Iris pigment epithelial cell (primary cell): Measurements from ENCODE around the gene LAMA2.

Experiments
- DNase-seq: peaks from one replicate; pipeline ENCODE4 v3.0.0-alpha.2; 2011; ENCODE audit warnings: low read depth

The LAMA2 gene, protein sequence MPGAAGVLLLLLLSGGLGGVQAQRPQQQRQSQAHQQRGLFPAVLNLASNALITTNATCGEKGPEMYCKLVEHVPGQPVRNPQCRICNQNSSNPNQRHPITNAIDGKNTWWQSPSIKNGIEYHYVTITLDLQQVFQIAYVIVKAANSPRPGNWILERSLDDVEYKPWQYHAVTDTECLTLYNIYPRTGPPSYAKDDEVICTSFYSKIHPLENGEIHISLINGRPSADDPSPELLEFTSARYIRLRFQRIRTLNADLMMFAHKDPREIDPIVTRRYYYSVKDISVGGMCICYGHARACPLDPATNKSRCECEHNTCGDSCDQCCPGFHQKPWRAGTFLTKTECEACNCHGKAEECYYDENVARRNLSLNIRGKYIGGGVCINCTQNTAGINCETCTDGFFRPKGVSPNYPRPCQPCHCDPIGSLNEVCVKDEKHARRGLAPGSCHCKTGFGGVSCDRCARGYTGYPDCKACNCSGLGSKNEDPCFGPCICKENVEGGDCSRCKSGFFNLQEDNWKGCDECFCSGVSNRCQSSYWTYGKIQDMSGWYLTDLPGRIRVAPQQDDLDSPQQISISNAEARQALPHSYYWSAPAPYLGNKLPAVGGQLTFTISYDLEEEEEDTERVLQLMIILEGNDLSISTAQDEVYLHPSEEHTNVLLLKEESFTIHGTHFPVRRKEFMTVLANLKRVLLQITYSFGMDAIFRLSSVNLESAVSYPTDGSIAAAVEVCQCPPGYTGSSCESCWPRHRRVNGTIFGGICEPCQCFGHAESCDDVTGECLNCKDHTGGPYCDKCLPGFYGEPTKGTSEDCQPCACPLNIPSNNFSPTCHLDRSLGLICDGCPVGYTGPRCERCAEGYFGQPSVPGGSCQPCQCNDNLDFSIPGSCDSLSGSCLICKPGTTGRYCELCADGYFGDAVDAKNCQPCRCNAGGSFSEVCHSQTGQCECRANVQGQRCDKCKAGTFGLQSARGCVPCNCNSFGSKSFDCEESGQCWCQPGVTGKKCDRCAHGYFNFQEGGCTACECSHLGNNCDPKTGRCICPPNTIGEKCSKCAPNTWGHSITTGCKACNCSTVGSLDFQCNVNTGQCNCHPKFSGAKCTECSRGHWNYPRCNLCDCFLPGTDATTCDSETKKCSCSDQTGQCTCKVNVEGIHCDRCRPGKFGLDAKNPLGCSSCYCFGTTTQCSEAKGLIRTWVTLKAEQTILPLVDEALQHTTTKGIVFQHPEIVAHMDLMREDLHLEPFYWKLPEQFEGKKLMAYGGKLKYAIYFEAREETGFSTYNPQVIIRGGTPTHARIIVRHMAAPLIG (N-terminal part only)

DNA sequence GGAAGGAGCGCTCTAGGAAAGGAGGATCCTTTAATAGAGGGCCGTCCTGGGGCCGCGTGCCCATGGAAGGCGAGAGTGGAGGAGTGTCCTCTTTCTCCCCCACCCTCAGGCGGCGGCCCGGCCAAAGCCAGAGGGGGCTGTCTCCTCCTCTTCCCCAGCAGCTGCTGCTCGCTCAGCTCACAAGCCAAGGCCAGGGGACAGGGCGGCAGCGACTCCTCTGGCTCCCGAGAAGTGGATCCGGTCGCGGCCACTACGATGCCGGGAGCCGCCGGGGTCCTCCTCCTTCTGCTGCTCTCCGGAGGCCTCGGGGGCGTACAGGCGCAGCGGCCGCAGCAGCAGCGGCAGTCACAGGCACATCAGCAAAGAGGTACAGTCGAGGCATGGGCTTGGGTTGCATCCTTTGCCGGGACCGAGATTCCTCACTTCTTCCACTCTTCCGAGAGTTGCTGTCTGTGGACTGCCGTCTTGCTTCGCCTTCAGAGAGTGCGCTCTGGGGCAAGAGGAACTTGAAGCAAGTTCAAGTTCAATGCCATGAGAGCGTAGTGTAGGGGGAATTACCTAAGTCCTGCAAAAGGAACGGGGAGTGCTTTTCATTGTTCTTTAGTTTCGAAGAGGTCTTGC is at the start of gene LAMA2:
TSS of gene LAMA2 (plus strand) at position 148 of the 621 bp plus-strand sequence. CDS start at position 256, 108 bp downstream.
- DNase-seq, result peak; percentile 71

DNA sequence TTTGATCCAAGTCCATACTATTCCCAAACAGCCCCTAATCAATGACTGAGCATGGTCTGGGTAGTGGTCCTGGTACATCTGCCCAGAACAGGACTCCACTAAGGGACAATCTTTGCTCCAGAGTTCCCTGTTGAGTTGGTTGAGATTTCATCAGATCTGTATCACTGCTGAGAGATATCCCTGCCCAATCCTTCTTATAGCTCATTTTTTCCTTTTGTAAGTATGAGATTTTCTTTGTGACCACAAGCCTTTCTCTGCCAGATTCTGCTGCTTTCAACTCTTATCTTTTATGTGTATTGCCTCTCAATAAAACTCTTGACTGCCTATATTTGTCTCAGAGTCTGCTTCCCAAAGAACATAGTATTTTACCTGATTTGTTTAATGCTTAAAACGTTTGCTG is 46.2 kb upstream of the LAMA2 start:
- peak; percentile 12 for DNase-seq

DNA sequence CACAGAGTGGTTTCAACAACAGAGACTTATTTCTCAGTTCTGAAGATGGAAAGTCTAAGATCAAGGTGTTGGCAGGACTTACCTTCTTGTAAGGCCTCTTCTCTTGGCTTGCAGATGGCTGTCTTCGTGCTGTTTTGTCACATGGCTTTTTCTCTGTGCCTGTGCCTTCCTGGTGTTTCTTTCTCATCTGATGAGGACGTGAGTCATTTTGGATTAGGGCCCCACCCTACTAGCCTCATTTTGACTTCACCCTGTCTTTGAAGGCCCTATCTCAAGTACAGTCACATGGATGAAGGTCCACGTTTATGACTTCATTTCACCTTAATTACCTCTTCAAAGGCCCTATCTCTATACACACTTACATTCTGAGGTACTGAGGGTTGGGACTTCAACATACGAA is 41.4 kb upstream of the LAMA2 start:
- no peak for DNase-seq

DNA sequence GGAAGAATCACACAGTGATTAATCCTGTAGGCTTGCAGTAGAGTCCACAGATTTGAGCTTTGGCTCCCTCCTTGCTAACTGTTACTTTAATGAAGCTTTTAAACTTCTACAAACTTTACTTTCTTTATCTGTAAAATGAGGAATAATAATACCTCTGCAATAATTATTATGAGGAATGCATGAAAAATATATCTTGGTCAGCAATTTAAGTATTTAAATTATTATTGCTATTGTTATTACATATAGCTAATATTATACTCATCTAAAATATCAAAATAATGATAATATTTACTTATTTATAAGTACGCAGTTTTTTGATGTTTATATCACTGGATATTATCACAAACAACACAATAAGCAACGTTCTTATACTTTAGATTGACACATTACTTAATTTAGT is 38.3 kb upstream of the LAMA2 start:
- no peak for DNase-seq

DNA sequence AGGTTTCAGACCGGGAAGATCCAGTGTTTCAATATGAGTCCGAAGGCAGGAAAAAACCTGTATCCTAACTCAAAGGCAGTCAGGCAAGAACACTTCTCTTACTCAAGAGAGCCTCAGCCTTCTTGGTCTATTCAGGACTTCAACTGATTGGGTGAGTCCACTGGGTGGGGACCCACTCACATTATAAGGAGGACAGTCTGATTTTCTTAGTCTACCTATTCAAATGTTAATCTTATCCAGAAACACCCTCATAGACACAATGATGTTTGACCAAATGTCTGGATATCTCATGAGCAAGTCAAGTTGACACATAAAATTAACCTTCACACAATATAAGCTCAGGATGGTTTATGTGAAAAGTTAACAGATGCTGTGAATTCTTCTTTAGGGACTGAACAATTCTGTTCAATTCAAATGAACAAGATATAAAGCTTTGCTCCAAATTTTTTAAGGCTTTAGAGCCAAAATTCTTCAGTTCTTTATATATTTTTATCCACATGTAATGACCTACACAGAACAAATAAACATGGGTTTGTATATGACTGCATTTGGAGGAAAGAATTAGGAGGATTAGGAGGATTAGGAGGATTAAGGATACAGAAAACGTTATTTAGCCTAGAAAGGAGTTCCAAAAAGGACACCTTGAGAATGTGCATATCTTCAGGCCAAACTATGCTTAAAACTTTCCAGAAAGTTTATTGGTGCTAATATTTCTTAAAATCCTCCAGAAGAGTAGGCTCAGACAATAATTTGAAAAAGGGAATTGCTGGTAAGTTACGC is 35.3 kb upstream of the LAMA2 start:
- no peak for DNase-seq

DNA sequence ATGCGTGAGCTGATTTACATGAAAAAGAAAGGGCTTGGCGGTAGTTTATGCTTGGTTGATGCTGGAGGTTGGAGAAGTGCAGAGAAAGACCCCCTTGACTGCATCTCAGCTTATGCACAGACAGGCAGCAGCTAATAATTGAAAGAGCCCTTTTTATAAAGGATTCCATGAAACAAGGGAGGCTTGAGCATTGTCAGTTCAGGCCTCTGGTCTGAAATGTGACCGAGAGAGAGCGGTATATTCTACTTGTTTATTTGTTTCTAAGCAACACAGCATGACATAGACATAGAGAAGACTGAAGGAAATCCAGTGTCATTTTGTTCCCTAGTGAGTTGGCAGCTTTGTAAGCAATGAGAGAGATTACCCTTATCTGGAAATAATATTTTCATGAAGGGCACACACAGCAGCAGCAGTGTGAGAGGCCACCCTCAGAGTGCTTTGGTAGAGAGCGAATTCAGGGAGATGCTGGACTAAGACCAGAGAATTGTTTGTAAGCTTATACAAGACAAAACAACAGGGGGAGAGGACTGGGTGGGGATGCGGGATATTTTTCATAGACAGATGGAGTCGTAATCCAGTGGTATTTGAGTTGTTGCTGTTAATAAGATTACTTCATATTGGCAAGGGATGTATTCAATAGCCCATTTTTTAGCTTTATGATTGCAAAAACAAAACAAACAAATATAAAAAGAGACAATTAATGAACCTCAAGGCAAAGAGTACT is 34.6 kb upstream of the LAMA2 start:
- peak; percentile 14 for DNase-seq

DNA sequence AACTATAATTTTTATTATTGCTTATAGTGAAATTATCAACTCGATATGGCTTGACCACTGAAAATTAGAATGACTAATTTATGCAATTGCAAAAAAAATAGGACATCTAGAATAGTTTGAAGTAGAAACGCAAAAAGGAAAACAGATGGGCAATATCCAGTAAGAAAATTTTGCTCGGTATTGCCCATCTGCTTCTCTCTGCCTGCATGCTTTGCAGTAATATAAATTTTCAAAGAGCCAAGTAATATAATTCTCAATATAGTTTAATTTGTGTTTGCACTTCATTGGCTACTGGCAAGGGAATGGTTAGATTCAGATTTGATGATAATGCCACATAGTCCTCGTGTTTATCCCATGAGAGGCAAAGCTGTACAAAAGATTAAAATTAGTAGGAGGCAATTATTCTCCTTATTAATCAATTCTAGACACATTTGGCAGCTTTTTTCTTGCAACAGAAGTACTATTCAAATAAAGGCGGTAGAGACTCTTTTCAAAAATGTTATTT is 27.3 kb upstream of the LAMA2 start:
- DNase-seq, result no peak

DNA sequence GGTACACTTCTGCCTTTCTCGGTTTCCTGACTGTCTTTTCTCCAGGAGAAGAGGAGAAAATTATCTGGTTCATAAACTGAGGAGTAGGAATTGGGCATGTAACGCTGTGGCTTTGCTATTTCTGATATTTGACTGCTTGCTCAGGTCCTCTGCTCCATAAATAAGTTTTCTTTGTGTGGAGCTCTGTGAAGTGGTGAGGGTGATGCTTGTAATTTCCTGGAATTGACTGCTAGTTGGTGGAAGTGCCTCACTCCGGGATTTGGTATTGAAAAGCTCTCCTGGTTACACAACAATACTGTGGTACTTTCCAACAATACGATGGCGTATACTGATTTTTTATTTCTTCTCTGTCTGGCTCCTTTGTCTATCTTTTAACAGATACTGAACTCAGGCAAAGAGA is 25.1 kb upstream of the LAMA2 start:
- no peak for DNase-seq

DNA sequence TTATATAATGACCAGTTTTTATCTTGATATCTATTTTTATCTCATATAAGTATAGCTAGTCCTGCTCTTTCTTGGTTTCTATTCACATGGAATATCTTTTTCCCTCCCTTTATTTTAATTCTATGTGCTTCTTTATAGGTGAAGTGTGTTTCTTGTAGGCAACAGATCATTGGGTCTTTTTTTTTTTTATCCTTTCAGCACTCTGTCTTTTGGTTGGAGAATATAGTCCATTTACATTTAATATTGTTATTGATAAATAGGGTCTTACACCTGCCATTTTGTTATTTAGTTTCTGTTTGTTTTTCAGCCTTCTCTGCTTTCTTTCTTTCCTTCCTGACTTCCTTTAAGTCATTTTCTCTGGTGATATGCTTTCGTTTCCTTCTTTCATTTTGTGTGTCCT is 22.2 kb upstream of the LAMA2 start:
- DNase-seq, result no peak

DNA sequence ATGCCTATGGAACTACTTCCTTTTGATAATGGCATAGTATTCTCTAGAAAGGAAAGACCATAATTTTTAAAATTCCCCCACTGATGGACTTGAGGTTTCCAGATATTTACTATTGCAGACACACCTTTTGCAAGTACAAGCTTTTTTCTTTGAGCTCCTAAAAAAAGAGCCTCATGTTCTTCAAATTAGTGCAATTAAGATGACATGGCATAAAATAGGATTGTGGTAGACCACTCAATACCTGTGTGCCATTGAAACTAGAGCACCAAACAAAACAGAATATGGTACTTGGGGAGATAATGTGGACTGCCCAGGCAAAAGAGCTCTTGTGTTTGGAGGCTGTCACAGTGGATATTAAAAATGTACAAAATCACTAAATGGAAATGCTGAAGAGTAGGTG is 19.0 kb upstream of the LAMA2 start:
- no peak for DNase-seq

DNA sequence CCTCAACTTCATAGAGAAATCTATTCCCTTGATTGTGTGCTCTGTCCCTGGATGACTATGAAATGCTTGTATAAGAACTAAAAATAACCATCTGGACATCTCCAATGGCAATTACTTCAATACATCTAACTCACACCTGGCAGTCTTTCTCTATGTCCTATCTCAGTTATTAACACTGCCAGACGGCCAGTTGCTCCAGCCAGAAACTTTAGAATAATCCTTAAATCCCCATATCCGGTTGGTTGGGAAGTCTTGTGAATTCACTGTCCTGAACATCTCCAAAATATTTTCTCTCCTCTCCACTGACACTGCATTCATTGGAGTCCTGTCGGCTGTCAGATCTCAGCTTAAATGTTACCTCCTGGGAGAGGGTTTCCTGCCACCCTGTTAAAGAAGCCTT is 12.2 kb upstream of the LAMA2 start:
- no peak for DNase-seq

DNA sequence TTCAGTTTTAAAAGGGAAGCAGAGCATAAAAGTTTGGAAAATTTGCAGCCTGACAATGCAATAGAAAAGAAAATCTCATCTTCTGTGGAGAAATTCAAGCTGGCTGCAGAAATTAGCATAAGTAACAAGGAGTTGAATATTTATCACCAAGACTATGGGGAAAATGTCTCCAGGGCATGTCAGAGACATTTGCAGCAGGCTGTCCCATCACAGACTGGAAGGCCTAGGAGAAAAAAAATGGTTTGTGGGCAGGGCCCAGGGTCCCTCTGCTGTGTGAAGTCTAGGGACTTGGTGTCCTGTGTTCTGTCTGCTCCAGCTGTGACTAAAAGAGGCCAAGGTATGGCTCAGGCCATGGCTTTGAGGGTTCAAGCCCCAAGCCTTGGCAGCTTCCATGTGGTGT is 8.1 kb upstream of the LAMA2 start:
- no peak for DNase-seq

DNA sequence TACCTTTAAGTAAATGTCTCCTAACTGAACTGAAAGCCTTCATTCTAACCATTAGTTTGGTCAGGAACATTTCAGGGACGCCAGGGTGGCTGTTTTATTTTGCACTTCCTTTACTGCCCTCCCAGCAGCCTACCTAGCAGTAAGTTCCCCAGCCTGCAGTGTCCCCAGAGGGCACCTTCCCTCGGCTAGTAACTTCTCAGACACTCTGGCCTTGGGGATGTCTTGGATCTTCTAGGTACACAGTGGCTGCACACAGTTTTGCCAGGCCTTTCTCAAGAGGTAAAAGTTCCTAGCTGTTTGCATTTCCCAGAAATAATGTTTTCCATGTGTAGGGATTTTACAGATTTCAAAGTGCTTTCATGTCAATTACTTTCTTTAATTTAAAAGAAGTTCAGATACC is 378 bp upstream of the LAMA2 start:
- DNase-seq, result no peak

DNA sequence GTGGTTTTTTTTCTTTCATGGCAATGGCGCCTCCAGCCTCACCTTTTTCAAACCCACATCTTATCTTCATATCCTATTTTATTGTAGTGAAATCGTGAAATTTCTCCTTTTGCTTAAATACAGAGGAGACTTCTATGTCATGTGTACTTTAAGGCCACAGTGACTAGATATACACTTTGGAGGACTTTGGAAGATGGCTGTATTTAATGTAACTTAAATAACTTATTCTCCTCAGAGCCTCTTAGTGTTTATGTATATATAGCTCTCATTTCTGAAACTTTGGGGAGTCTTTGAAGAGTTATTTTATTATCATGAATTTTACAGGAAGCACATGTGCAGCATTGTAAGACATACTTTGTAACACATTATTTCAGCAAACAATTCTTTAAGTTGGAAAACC is 968 bp downstream of the LAMA2 start:
- no peak for DNase-seq

DNA sequence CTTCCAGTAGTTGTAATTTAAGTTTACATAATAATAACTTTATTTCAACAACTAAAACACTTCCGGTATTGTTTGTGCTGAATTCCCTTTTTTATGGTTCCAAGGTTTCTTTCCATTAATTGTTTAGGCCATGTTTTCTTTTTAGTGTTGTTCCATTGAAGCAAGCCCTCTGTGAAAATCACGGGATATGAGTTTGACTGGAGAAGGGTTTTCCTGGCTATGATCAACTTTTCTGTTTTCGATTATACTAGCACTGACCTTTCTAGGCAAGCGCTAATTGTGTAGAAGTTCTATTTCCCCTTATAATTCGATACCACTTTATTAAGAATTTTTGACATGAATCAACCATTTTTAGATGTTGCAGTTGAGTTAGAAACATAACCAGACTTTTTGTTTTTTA is 2.4 kb downstream of the LAMA2 start:
- no peak for DNase-seq

DNA sequence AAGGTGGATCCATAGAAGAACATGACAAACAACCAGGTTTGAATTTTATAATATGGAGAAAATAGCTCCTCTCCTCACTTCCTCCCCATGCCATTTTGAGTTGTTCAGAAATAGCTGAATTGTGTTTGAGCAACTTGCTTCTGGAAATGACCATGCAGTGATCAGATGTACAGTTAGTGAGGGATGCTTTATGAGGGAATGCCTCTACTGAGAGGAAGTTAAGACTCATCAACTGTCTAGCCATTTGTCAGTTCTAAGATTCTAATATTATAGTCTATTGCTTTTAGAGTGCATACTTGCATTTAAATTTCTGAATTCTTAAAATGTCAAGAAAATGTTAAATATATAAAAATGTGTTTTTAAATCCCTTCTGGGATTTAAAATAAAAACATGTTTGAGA is 3.8 kb downstream of the LAMA2 start:
- no peak for DNase-seq

DNA sequence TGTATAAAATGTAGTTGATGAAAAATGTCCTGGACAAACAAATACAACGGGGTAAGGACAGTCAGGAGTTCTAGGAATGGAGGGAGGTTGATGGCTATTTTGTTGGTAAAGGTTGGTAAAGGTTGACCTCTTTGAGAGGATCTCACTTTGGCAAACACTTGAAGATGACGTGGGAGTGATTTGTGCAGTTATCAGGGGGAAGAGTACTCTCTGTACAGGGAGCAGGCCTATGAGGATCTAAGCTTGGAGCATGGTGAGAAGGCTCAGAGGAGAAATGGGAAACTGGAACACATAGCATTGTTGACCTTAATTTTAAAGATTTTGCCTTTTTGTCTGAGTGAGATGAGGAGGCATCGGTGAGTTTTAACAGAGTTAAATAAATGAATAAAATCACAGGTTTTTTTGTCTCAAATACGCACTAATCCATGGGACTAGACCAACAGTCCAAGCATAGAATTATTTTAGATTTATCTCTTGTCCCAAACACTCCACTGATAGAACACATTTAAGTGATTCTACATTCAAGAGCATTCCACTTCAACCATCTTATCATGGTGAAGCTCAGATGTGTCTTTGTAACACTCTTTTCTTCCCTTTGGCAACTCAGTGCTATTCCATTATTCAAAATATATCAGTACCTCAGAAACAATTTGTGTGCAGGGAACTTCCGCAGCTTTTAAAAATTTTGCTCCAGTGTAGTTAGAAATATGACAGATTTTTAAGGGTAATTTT is 5.7 kb downstream of the LAMA2 start:
- DNase-seq, result no peak

DNA sequence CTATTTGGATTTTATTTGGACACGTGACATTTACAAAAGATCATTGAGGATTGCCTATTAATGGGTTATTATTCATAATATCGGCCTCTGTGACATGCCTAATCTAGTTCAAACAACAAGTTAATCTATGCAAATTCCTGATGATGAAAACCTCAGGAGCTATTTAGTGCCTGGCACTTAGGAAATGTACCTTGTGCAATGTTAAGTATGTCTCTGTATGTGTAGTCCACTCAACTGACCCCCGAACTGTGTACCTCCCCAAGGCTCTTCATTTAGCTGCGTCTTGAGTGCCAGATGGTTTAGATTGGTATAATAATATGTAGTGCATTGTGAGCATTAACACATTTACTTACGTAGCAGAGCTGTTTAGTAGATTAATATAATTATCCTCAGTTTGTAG is 6.9 kb downstream of the LAMA2 start:
- DNase-seq, result no peak

DNA sequence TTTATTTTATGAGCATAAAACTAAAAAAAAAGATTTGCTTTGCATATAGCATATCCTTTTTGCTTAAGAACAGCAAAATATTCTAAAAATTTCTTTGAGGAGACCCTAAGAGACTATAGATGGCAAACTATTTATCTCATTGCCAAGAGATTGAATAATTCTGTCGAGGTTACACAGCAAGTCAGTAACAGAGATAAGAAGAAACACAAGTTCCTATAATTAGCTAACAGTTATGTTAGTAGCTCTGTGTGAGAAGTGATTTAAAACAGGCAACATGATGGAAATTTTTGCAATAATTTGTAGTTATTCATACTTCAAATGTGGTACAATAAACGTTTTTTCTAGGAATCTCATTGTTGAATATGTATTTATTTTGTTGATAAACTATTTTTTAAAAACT is 9.1 kb downstream of the LAMA2 start:
- DNase-seq, result no peak
